H1 (cell line): ENCODE measurements around the gene SPTBN1. TPM values are rescaled to one million over a fixed set of nuclear protein-coding genes. Genes with fewer than 3 reads are reported as not detected.

Experiments
- CTCF ChIA-PET: fragments of 300-600 bp; sonication (Branson Sonifier 250); formaldehyde crosslinking; loops from one replicate; lab custom pipeline; 2021; ENCODE audit not compliant: partially characterized antibody; lab: Charles Lee
- POLR2A ChIA-PET: fragments of 300-600 bp; sonication (Branson Sonifier 250); formaldehyde crosslinking; loops from one replicate; lab custom pipeline; 2021; ENCODE audit warnings: inconsistent platforms; ENCODE audit not compliant: partially characterized antibody; lab: Charles Lee
- DNase-seq, 2 experiments: peaks; one replicate each; pipeline versions ENCODE4 v3.0.0 to v3.0.0-alpha.2; 2010 to 2022; ENCODE audit warnings: low spot score in 2 of 2, low read depth in 1 of 2, mixed read lengths in 1 of 2
- FAIRE-seq: peaks from 2 replicates; lab custom pipeline; 2011; peaks lifted over from hg19 to GRCh38; lab: Jason Lieb, UNC
- H2AFZ ChIP-seq: 2 replicates; pipeline ENCODE4 v1.8.1; 2012; ENCODE audit warnings: low read length, inconsistent platforms
- H2AK5ac ChIP-seq: 2 replicates; pipeline ENCODE4 v1.6.1; 2013; ENCODE audit warnings: low read depth, low read length
- H2BK120ac ChIP-seq: replicated peaks from 2 replicates; pipeline ENCODE3; 2013; ENCODE audit warnings: low read depth, low read length, inconsistent platforms
- H2BK12ac ChIP-seq: 2 replicates; pipeline ENCODE4 v1.6.1; 2013; ENCODE audit warnings: low read depth, low read length
- H2BK15ac ChIP-seq: 2 replicates; pipeline ENCODE4 v1.6.1; 2013; ENCODE audit warnings: low read length
- H2BK20ac ChIP-seq: 2 replicates; pipeline ENCODE4 v1.6.1; 2013; ENCODE audit warnings: low read length
- H2BK5ac ChIP-seq: 2 replicates; pipeline ENCODE4 v1.6.1; 2013; ENCODE audit warnings: low read depth, low read length
- H3K14ac ChIP-seq: 2 replicates; pipeline ENCODE4 v1.6.1; 2013; ENCODE audit warnings: inconsistent platforms; ENCODE audit not compliant: insufficient read length
- H3K18ac ChIP-seq: 2 replicates; pipeline ENCODE4 v1.6.1; 2013; ENCODE audit warnings: low read length; ENCODE audit errors: extremely low read depth
- H3K23ac ChIP-seq: 2 replicates; pipeline ENCODE4 v1.6.1; 2013; ENCODE audit warnings: inconsistent platforms; ENCODE audit not compliant: insufficient read length
- H3K23me2 ChIP-seq: 2 replicates; pipeline ENCODE4 v1.6.1; 2013; ENCODE audit warnings: low read depth, low read length
- H3K27ac ChIP-seq: 2 replicates; pipeline ENCODE4 v1.6.1; 2011; ENCODE audit warnings: low read depth, low read length, inconsistent platforms
- H3K27me3 ChIP-seq, 4 experiments: replicated peaks in 1 of 4; 1 replicate in 1 of 4; 2 replicates in 3 of 4; pipeline versions ENCODE4 v1.6.1 to v1.8.1; 2011 to 2013; ENCODE audit warnings: low read length in 3 of 4, mild to moderate bottlenecking in 3 of 4, inconsistent platforms in 2 of 4, mixed read lengths in 2 of 4, moderate library complexity in 1 of 4; ENCODE audit not compliant: control insufficient read depth in 3 of 4, insufficient read depth in 3 of 4; ENCODE audit errors: extremely low read depth in 1 of 4
- H3K36me3 ChIP-seq, 4 experiments: 2 replicates each; pipeline versions ENCODE4 v1.6.1 to v1.8.1; 2011 to 2013; ENCODE audit warnings: mild to moderate bottlenecking in 4 of 4, low read length in 3 of 4, moderate library complexity in 2 of 4, control low read depth in 1 of 4, inconsistent platforms in 1 of 4; ENCODE audit not compliant: insufficient read depth in 4 of 4, control insufficient read depth in 2 of 4
- H3K4ac ChIP-seq: replicated peaks from 2 replicates; pipeline ENCODE3; 2013; ENCODE audit warnings: low read length, low read depth, mixed read lengths, inconsistent platforms; ENCODE audit not compliant: insufficient read length
- H3K4me1 ChIP-seq, 4 experiments: replicated peaks in 1 of 4; 1 replicate in 1 of 4; 2 replicates in 3 of 4; pipeline versions ENCODE4 v1.6.1 to v1.8.1; 2011 to 2013; ENCODE audit warnings: low read length in 3 of 4, inconsistent platforms in 2 of 4, mixed read lengths in 1 of 4; ENCODE audit not compliant: insufficient read depth in 4 of 4, control insufficient read depth in 3 of 4
- H3K4me2 ChIP-seq, 2 experiments: 2 replicates each; pipeline versions ENCODE4 v1.6.1 to v1.8.1; 2011 to 2013; ENCODE audit warnings: low read depth in 2 of 2, low read length in 2 of 2, control low read depth in 1 of 2, inconsistent platforms in 1 of 2, mild to moderate bottlenecking in 1 of 2; ENCODE audit not compliant: insufficient read depth in 1 of 2
- H3K4me3 ChIP-seq, 4 experiments: fragments of 200-600, 300-600 bp in 1 of 4; sonication (generic), shearing (Covaris generic), sonication (Bioruptor Twin) in 1 of 4; 2 replicates each; pipeline versions ENCODE4 v1.5.1 to v1.8.1; 2011 to 2016; ENCODE audit warnings: low read length in 4 of 4, low read depth in 3 of 4, control low read depth in 2 of 4, inconsistent platforms in 2 of 4, mild to moderate bottlenecking in 2 of 4, mixed read lengths in 1 of 4, moderate library complexity in 1 of 4; ENCODE audit not compliant: insufficient read depth in 2 of 4; ENCODE audit errors: extremely low read depth in 1 of 4
- H3K56ac ChIP-seq: replicated peaks from 2 replicates; pipeline ENCODE3; 2013; ENCODE audit warnings: low read depth, mild to moderate bottlenecking, mixed read lengths, low read length, inconsistent platforms; ENCODE audit not compliant: insufficient read length
- H3K79me1 ChIP-seq: 2 replicates; pipeline ENCODE4 v1.6.1; 2013; ENCODE audit warnings: low read depth, low read length, control low read depth
- H3K79me2 ChIP-seq, 2 experiments: 2 replicates each; pipeline versions ENCODE4 v1.6.1 to v1.8.1; 2012 to 2013; ENCODE audit warnings: low read length in 2 of 2, mild to moderate bottlenecking in 2 of 2, inconsistent platforms in 1 of 2; ENCODE audit not compliant: insufficient read depth in 2 of 2, control insufficient read depth in 1 of 2
- H3K9ac ChIP-seq, 4 experiments: replicated peaks in 1 of 4; 1 replicate in 1 of 4; 2 replicates in 3 of 4; pipeline versions ENCODE4 v1.6.1 to v1.8.1; 2011 to 2013; ENCODE audit warnings: low read depth in 3 of 4, low read length in 3 of 4, control low read depth in 2 of 4, mild to moderate bottlenecking in 2 of 4, moderate library complexity in 2 of 4, inconsistent platforms in 1 of 4; ENCODE audit errors: extremely low read depth in 1 of 4
- H3K9me3 ChIP-seq, 2 experiments: 2 replicates each; pipeline versions ENCODE4 v1.6.1 to v1.8.1; 2012 to 2013; ENCODE audit warnings: mild to moderate bottlenecking in 2 of 2, moderate library complexity in 2 of 2, control low read depth in 1 of 2, inconsistent platforms in 1 of 2, low read depth in 1 of 2, low read length in 1 of 2, mixed read lengths in 1 of 2; ENCODE audit not compliant: insufficient read depth in 2 of 2
- H4K20me1 ChIP-seq, 2 experiments: replicated peaks in 1 of 2; 2 replicates each; pipeline versions ENCODE3 to v1.8.1; 2011 to 2013; ENCODE audit warnings: inconsistent platforms in 2 of 2, low read length in 2 of 2, mild to moderate bottlenecking in 1 of 2; ENCODE audit not compliant: insufficient read depth in 2 of 2, control insufficient read depth in 1 of 2
- H4K5ac ChIP-seq: 2 replicates; pipeline ENCODE4 v1.6.1; 2013; ENCODE audit warnings: low read length, low read depth, mixed read lengths, inconsistent platforms; ENCODE audit not compliant: insufficient read length
- H4K8ac ChIP-seq: 2 replicates; pipeline ENCODE4 v1.8.0; 2013; ENCODE audit warnings: mild to moderate bottlenecking, moderate library complexity, low read length, inconsistent platforms; ENCODE audit not compliant: insufficient read depth; ENCODE audit errors: extremely low read depth
- H4K91ac ChIP-seq: replicated peaks from 2 replicates; pipeline ENCODE3; 2013; ENCODE audit warnings: low read length, mixed read lengths, inconsistent platforms; ENCODE audit not compliant: insufficient read length
- HDAC6 ChIP-seq: IDR thresholded peaks from one replicate; pipeline ENCODE4 v1.7.1; 2012; ENCODE audit warnings: low read depth, mild to moderate bottlenecking, inconsistent platforms, low read length, moderate library complexity
- MAFK ChIP-seq: IDR thresholded peaks from 2 replicates; pipeline ENCODE4 v1.6.1; 2012; ENCODE audit warnings: low read depth, mild to moderate bottlenecking, improper control_type of control experiment, low read length
- POLR2A ChIP-seq, 2 experiments: IDR thresholded peaks; 1 replicate in 1 of 2; 2 replicates in 1 of 2; pipeline ENCODE4 v1.6.1; 2011; ENCODE audit warnings: low read depth in 2 of 2, low read length in 2 of 2, mild to moderate bottlenecking in 2 of 2; ENCODE audit errors: control extremely low read depth in 1 of 2
- RAD21 ChIP-seq, 2 experiments: IDR thresholded peaks in 1 of 2; conservative IDR thresholded peaks in 1 of 2; 2 replicates each; pipeline ENCODE4 v1.6.1; 2011; ENCODE audit warnings: low read depth in 2 of 2, low read length in 2 of 2, improper control_type of control experiment in 1 of 2, inconsistent platforms in 1 of 2, mild to moderate bottlenecking in 1 of 2, moderate library complexity in 1 of 2
- RBBP5 ChIP-seq: IDR thresholded peaks from 2 replicates; pipeline ENCODE4 v1.7.1; 2012; ENCODE audit warnings: low read depth, mild to moderate bottlenecking, inconsistent platforms, low read length, moderate library complexity, borderline replicate concordance
- RFX5 ChIP-seq: IDR thresholded peaks from 2 replicates; pipeline ENCODE4 v1.6.1; 2011; ENCODE audit warnings: low read depth, low read length, improper control_type of control experiment, borderline replicate concordance
- RNF2 ChIP-seq: fragments of 200-900, 300-1000 bp; sonication (generic); IDR thresholded peaks from 2 replicates; pipeline ENCODE4 v1.7.1; 2016; ENCODE audit warnings: borderline replicate concordance, low read depth, mild to moderate bottlenecking, antibody characterized with exemption, low read length; ENCODE audit not compliant: poor library complexity, severe bottlenecking; ENCODE audit errors: missing control alignments
- SAP30 ChIP-seq: fragments of 300-600 bp; sonication (generic); IDR thresholded peaks from 2 replicates; pipeline ENCODE4 v1.7.1; 2012; ENCODE audit warnings: low read length, moderate library complexity, mild to moderate bottlenecking, inconsistent platforms; ENCODE audit not compliant: insufficient read depth, insufficient replicate concordance
- SIRT6 ChIP-seq: IDR thresholded peaks from one replicate; pipeline ENCODE4 v1.7.1; 2012; ENCODE audit warnings: low read length, inconsistent platforms
- SP2 ChIP-seq: IDR thresholded peaks from 2 replicates; pipeline ENCODE4 v1.6.1; 2012; ENCODE audit warnings: mild to moderate bottlenecking, low read length, inconsistent platforms
- SP4 ChIP-seq: IDR thresholded peaks from 2 replicates; pipeline ENCODE4 v1.6.1; 2012; ENCODE audit warnings: low read length, inconsistent platforms
- SRF ChIP-seq: IDR thresholded peaks from 2 replicates; pipeline ENCODE4 v1.6.1; 2011; ENCODE audit warnings: mild to moderate bottlenecking, low read depth, low read length, moderate library complexity
- YY1 ChIP-seq: IDR thresholded peaks from 2 replicates; pipeline ENCODE4 v1.6.1; 2011; ENCODE audit warnings: low read depth, mild to moderate bottlenecking, low read length
- ZNF274 ChIP-seq: IDR thresholded peaks from 2 replicates; pipeline ENCODE4 v1.7.0; 2012; ENCODE audit warnings: low read length, borderline replicate concordance; ENCODE audit errors: extremely low read depth
- WGBS, 2 experiments: shearing (Covaris generic) in 1 of 2; methylation state at CpG; one replicate each; pipeline versions ENCODE4 v1.1.6 to v1.1.7; 2013 to 2015; ENCODE audit warnings: low lambda C conversion rate in 2 of 2, mixed read lengths in 2 of 2, inconsistent platforms in 1 of 2, low coverage in 1 of 2, missing lambda C conversion rate in 1 of 2; ENCODE audit not compliant: insufficient replicate concordance in 2 of 2, insufficient coverage in 1 of 2, insufficient read length in 1 of 2; ENCODE audit errors: extremely low coverage in 1 of 2, missing lambda C conversion rate in 1 of 2; 5-methylcytosine and 5-hydroxymethylcytosine counted together
- polyA plus RNA-seq, 7 experiments: library from polyadenylated mRNA; depleted of rRNA in 3 of 7; stranded (reverse) in 5 of 7; unstranded in 2 of 7; fragments of >200 nt in 5 of 7; fragments of 200-250 nt in 2 of 7; gene quantifications; 1 replicate in 5 of 7; 2 replicates in 1 of 7; 4 replicates in 1 of 7; pipeline versions ENCODE4 v1.2.1 to v1.2.3, GENCODE V29; 2011 to 2013; ENCODE audit warnings: missing spikeins in 2 of 7, mixed read lengths in 2 of 7
- total RNA-seq: library from RNA; stranded (reverse); fragmentation: NEBNext Ultra II Directional; extraction: Animal tissue kit (Norgen Biotek cat#: 25700); gene quantifications from 2 replicates; pipeline ENCODE4 v1.2.1, GENCODE V29; 2021

Gene SPTBN1
- total and polyA plus RNA-seq, 2 of the 8 experiments (the other 6 are each of a cell fraction or from before 2014, with no cell fraction given): 31.8 to 180 TPM

DNA sequence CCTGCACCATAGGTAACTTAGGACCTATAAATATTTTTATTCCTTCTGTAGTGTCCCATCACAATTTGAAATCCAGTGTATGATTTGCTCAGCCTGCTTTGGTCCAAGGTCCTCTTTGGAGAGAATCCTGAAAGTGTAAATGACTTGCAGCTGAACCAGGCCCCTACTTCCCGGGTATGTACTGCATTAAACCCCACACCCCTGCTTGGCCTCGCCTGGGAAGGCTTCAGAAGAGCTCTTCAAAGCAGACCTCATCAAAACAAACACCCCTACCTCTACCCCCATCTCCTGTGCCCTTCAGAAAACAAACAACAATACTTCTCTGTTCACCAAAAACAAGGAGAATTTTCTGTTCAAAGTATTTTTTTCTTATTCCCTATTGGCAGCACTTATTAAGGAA lies 9.5 kb upstream of the SPTBN1 start:
- Histone ChIP-seq H4K20me1 (no peaks in the 10 kb centered on the region), H4K91ac (no peak overlapping the region), H2BK5ac (no peak overlapping the region), H2BK12ac (no peak overlapping the region), H2AK5ac (no peak overlapping the region), H3K4me2 (no peak overlapping the region), H4K5ac (no peak overlapping the region), H3K4me3 (no peak overlapping the region), H3K79me2 (no peaks in the 10 kb centered on the region), H3K14ac (no peak overlapping the region), H2BK15ac (no peak overlapping the region), H2BK20ac (no peak overlapping the region), H3K27me3 (no peaks in the 10 kb centered on the region), H3K4ac (no peak overlapping the region), H3K9ac (no peak overlapping the region), H3K18ac (no peak overlapping the region), H3K4me1 (no peaks in the 10 kb centered on the region), H3K36me3 (no peaks in the 10 kb centered on the region), H2AFZ (no peak overlapping the region), H3K23me2 (no peaks in the 10 kb centered on the region), H4K8ac (no peak overlapping the region), H3K23ac (no peak overlapping the region), H3K9me3 (no peaks in the 10 kb centered on the region), H3K27ac (no peak overlapping the region), H2BK120ac (no peak overlapping the region), H3K79me1 (no peaks in the 10 kb centered on the region), H3K56ac (no peak overlapping the region)
- DNase-seq (no peak), FAIRE-seq (no peak)
- ChIA-PET CTCF (interaction anchor here (0.8 to 1.6 kb wide), 4 partner anchors 12 to 306 kb away, joined by 3 to 8 read pairs (median 4); no protein-coding TSS in a partner anchor), POLR2A (interaction anchor here (0.6 kb wide), 1 partner anchor 13 kb away, joined by 6 read pairs; no protein-coding TSS in a partner anchor)
- WGBS, 2 experiments: 87% methylated on average over 2 of the region's 2 CpGs; no CpG with 5 or more reads in 1 of the 2 experiments
- TF ChIP-seq MAFK (no peak), RNF2 (no peak), SAP30 (no peak), SIRT6 (no peak), HDAC6 (no peak), POLR2A (IDR thresholded peaks at IDR 0.05; ENCODE audit: control extremely low read depth in 1 of 2, low read depth in 2 of 2, low read length in 2 of 2) (no peak), SP2 (no peak), SRF (no peak), RFX5 (no peak), RBBP5 (no peak), ZNF274 (no peak), YY1 (no peak), RAD21 (IDR thresholded peaks at IDR 0.05 in 1 of 2, conservative IDR thresholded peaks at IDR 0.05 in 1 of 2; ENCODE audit: low read depth in 2 of 2, low read length in 2 of 2) (no peak), SP4 (no peak)
